HepG2 (cell line): ENCODE results near the gene HOTAIR. TPM values are rescaled to one million over a fixed set of nuclear protein-coding genes. Genes with fewer than 3 reads are reported as not detected.

Experiments
- ATAC-seq: fragments of 200-7000 bp; cut with Tn5 transposase; 3 replicates; pipeline ENCODE4 v1.9.1; 2020; ENCODE audit warnings: mild to moderate bottlenecking, moderate library complexity
- BruUV-seq: library from RNA; stranded (reverse); fragments of 400-500 nt; replicated peaks from 2 replicates; lab custom pipeline; 2021; lab: Mats Ljungman, UMichigan
- CTCF ChIA-PET: fragments of 300-600 bp; formaldehyde crosslinking; extraction: SDS; loops from one replicate; lab custom pipeline; 2021; ENCODE audit warnings: low total read pairs, inconsistent platforms, low intra/inter-chr PET ratio; lab: Yijun Ruan, JAX
- POLR2A ChIA-PET: fragments of 350-600 bp; sonication (Branson Sonifier 250); formaldehyde crosslinking; loops from one replicate; lab custom pipeline; 2020; ENCODE audit warnings: antibody characterized with exemption, inconsistent platforms; lab: Yijun Ruan, JAX
- DNase-seq: peaks from one replicate; pipeline ENCODE4 v3.0.0-alpha.2; 2015; ENCODE audit warnings: low spot score
- FAIRE-seq: peaks from 3 replicates; lab custom pipeline; 2011; peaks lifted over from hg19 to GRCh38; lab: Jason Lieb, UNC
- H2AFZ ChIP-seq: one replicate; pipeline ENCODE4 v1.6.1; 2011; ENCODE audit warnings: low read length, inconsistent platforms
- H3K27ac ChIP-seq: fragments of 300-600 bp; 3 replicates; pipeline ENCODE4 v1.8.0; 2011; ENCODE audit warnings: mixed run types, mild to moderate bottlenecking, mixed read lengths, low read length, inconsistent platforms; ENCODE audit not compliant: insufficient read depth; ENCODE audit errors: extremely low read length
- H3K27me3 ChIP-seq, 2 experiments: fragments of 200-600 bp in 1 of 2; 2 replicates in 1 of 2; 3 replicates in 1 of 2; pipeline versions ENCODE4 v1.6.0 to v1.8.0; 2011; ENCODE audit warnings: low read length in 2 of 2, mild to moderate bottlenecking in 2 of 2, moderate library complexity in 2 of 2, inconsistent platforms in 1 of 2; ENCODE audit not compliant: insufficient read depth in 2 of 2, control insufficient read depth in 1 of 2
- H3K36me3 ChIP-seq, 2 experiments: fragments of 200-600 bp in 1 of 2; replicated peaks in 1 of 2; 2 replicates in 1 of 2; 3 replicates in 1 of 2; pipeline versions ENCODE4 v1.5.1 to v1.8.0; 2011; ENCODE audit warnings: low read length in 2 of 2, inconsistent platforms in 1 of 2; ENCODE audit not compliant: insufficient read depth in 2 of 2, control insufficient read depth in 1 of 2
- H3K4me1 ChIP-seq: 2 replicates; pipeline ENCODE4 v1.5.1; 2012; ENCODE audit warnings: low read length, inconsistent platforms; ENCODE audit not compliant: insufficient read depth
- H3K4me2 ChIP-seq: 2 replicates; pipeline ENCODE4 v1.6.0; 2011; ENCODE audit warnings: low read depth, low read length, inconsistent platforms
- H3K4me3 ChIP-seq, 3 experiments: fragments of 200-600 bp in 1 of 3; sonication (generic), shearing (Covaris generic) in 1 of 3; replicated peaks in 1 of 3; 2 replicates each; pipeline ENCODE4 v1.5.1; 2011 to 2016; ENCODE audit warnings: low read length in 3 of 3, inconsistent platforms in 2 of 3, low read depth in 2 of 3, mild to moderate bottlenecking in 2 of 3, control low read depth in 1 of 3, mixed read lengths in 1 of 3; ENCODE audit not compliant: insufficient read depth in 1 of 3
- H3K79me2 ChIP-seq: one replicate; pipeline ENCODE4 v1.6.1; 2011; ENCODE audit warnings: low read length, inconsistent platforms; ENCODE audit not compliant: insufficient read depth
- H3K9ac ChIP-seq: 2 replicates; pipeline ENCODE4 v1.6.0; 2011; ENCODE audit warnings: mild to moderate bottlenecking, low read depth, low read length, inconsistent platforms; ENCODE audit not compliant: insufficient read depth
- H3K9me3 ChIP-seq: 2 replicates; pipeline ENCODE4 v1.5.1; 2012; ENCODE audit warnings: mild to moderate bottlenecking, low read length
- H4K20me1 ChIP-seq: 2 replicates; pipeline ENCODE4 v1.6.0; 2011; ENCODE audit warnings: inconsistent platforms, mild to moderate bottlenecking, low read length, moderate library complexity; ENCODE audit not compliant: insufficient read depth
- ETV5 ChIP-seq: IDR thresholded peaks from 2 replicates; pipeline ENCODE4 v1.6.1; 2018; ENCODE audit warnings: missing biosample characterization, missing genetic modification reagents, inconsistent platforms, borderline replicate concordance
- FOXM1 ChIP-seq: sonication (generic); formaldehyde crosslinking; IDR thresholded peaks from 2 replicates; pipeline ENCODE4 v1.5.0; 2020; ENCODE audit warnings: missing genetic modification reagents
- KAT2B ChIP-seq: fragments of 150-350 bp; IDR thresholded peaks from 2 replicates; pipeline ENCODE4 v1.6.1; 2014; ENCODE audit warnings: low read depth, low read length, borderline replicate concordance
- MLLT10 ChIP-seq: sonication (generic); formaldehyde crosslinking; IDR thresholded peaks from 2 replicates; pipeline ENCODE4 v1.4.0; 2020; ENCODE audit warnings: missing genetic modification reagents
- MLXIP ChIP-seq: sonication (generic); formaldehyde crosslinking; IDR thresholded peaks from 2 replicates; pipeline ENCODE4 v1.9.0; 2021; ENCODE audit warnings: missing genetic modification reagents, borderline replicate concordance
- NCOA1 ChIP-seq: sonication (generic); formaldehyde crosslinking; IDR thresholded peaks from 2 replicates; pipeline ENCODE4 v1.9.0; 2021; ENCODE audit warnings: missing genetic modification reagents
- SALL1 ChIP-seq: sonication (generic); formaldehyde crosslinking; IDR thresholded peaks from 2 replicates; pipeline ENCODE4 v1.8.0; 2022; ENCODE audit warnings: mild to moderate bottlenecking, missing genetic modification reagents
- SIN3B ChIP-seq: fragments of 150-350 bp; IDR thresholded peaks from 2 replicates; pipeline ENCODE4 v1.6.1; 2014; ENCODE audit warnings: low read length
- THAP11 ChIP-seq: IDR thresholded peaks from 2 replicates; pipeline ENCODE4 v1.6.1; 2016; ENCODE audit warnings: missing biosample characterization, missing genetic modification reagents
- YY1 ChIP-seq: IDR thresholded peaks from 2 replicates; pipeline ENCODE4 v1.6.1; 2011; ENCODE audit warnings: low read length, low read depth, moderate library complexity, mild to moderate bottlenecking; ENCODE audit not compliant: insufficient read depth, insufficient replicate concordance
- ZFP62 ChIP-seq: sonication (generic); formaldehyde crosslinking; IDR thresholded peaks from 2 replicates; pipeline ENCODE4 v1.4.0; 2020; ENCODE audit warnings: missing genetic modification reagents
- ZNF138 ChIP-seq: sonication (generic); formaldehyde crosslinking; IDR thresholded peaks from 2 replicates; pipeline ENCODE4 v1.5.0; 2020; ENCODE audit warnings: mild to moderate bottlenecking, low read depth, missing genetic modification reagents
- ZNF256 ChIP-seq: sonication (generic); formaldehyde crosslinking; conservative IDR thresholded peaks from 2 replicates; pipeline ENCODE4 v1.4.0; 2020; ENCODE audit warnings: missing genetic modification reagents
- ZNF367 ChIP-seq: sonication (generic); formaldehyde crosslinking; IDR thresholded peaks from 2 replicates; pipeline ENCODE4 v1.4.0; 2020; ENCODE audit warnings: missing genetic modification reagents, borderline replicate concordance
- ZNF557 ChIP-seq: sonication (generic); formaldehyde crosslinking; IDR thresholded peaks from 2 replicates; pipeline ENCODE4 v1.4.0; 2020; ENCODE audit warnings: missing genetic modification reagents
- ZNF598 ChIP-seq: sonication (generic); formaldehyde crosslinking; IDR thresholded peaks from 2 replicates; pipeline ENCODE4 v1.5.1; 2020; ENCODE audit warnings: mild to moderate bottlenecking, missing genetic modification reagents, borderline replicate concordance
- ZNF644 ChIP-seq: IDR thresholded peaks from 2 replicates; pipeline ENCODE4 v1.6.1; 2016; ENCODE audit warnings: low read depth
- WGBS: methylation state at CpG from one replicate; pipeline ENCODE4 v1.1.6; 2017; ENCODE audit warnings: low lambda C conversion rate; 5-methylcytosine and 5-hydroxymethylcytosine counted together
- in situ Hi-C: cut with HindIII; loops from 2 replicates; pipeline ENCODE4 v1.10.0; 2017; ENCODE audit warnings: low pct_unique_long_range_greater_than_20kb; ENCODE audit not compliant: extremely low pct_ligation_motif_present
- intact Hi-C: fragments of 100-400 bp; cut with micrococcal nuclease; formaldehyde crosslinking; loops from one replicate; pipeline ENCODE4 v1.10.0; 2022; ENCODE audit not compliant: unreplicated experiment
- polyA plus RNA-seq, 8 experiments: library from polyadenylated mRNA; depleted of rRNA in 3 of 8; stranded (reverse) in 7 of 8; unstranded in 1 of 8; fragments of >200 nt; fragmentation: Illumina TruSeq in 4 of 8; extraction: Trizol in 4 of 8; gene quantifications; 2 replicates each; pipeline versions ENCODE4 v1.2.1 to v1.2.3, GENCODE V29; 2011 to 2016; ENCODE audit warnings: low read depth in 4 of 8, missing spikeins in 1 of 8, mixed read lengths in 1 of 8; ENCODE audit not compliant: insufficient read depth in 1 of 8
- total RNA-seq, 5 experiments: library from RNA; depleted of rRNA; stranded (reverse); fragments of >200 nt; fragmentation: Illumina TruSeq; extraction: Trizol; gene quantifications; 2 replicates each; pipeline ENCODE4 v1.2.3, GENCODE V29; 2016; ENCODE audit warnings: low read depth in 1 of 5
- TF ChIP-seq, protein P1 (sequence below): sonication (generic); formaldehyde crosslinking; IDR thresholded peaks from 2 replicates; pipeline ENCODE4 v1.8.1; 2023; ENCODE audit warnings: missing genetic modification reagents, mild to moderate bottlenecking, borderline replicate concordance

The HOTAIR gene
- total and polyA plus RNA-seq, 2 of the 13 experiments (the other 11 are each of a cell fraction or from before 2014, with no cell fraction given), result not detected

- TF ChIP-seq MLXIP, result no peak
These were observed 13.9 kb upstream of the HOTAIR start (continued) for GRCh38 chr12:53988541-53989226.

DNA sequence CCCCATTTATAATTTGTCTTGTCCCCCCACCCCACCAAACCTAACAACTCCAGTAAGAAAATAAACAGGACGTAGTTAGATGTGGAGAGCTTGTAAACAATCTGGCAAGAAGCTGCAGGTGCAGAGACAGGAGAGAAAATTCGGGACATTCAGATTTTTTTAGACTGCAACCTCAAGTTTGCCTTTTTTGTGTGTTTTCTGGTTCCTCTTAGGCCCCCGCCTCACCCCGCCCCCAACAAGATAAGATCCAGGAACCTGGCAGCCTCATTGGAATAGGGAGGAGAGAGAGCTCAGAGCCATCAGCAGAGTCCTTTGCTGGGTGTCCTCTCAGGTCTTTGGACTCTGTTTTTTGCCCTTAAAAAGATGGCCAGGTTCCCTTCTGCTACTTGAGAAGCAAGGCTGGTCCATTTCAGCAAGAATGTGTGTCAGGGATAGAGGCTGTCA is 13.1 kb upstream of the HOTAIR start:
- ATAC-seq, result 0 out of 3 replicates have a peak, but pooled peaks have one; percentile 7
- CTCF ChIA-PET, result interaction anchor here (1.2 kb wide), 1 partner anchor 220 kb away, joined by 3 read pairs; no protein-coding TSS in a partner anchor
- BruUV-seq, result no TSS peak
- no peak for TF ChIP-seq YY1
- TF ChIP-seq NCOA1 (CRISPR knock-in tag), result no peak
- no peak for TF ChIP-seq ZNF138 (CRISPR knock-in tag)
- no peak for TF ChIP-seq KAT2B
- TF ChIP-seq SALL1 (CRISPR knock-in tag), result no peak
- TF ChIP-seq THAP11, result no peak
- TF ChIP-seq ETV5 (CRISPR knock-in tag), result no peak
- TF ChIP-seq ZNF644 (CRISPR knock-in tag), result no peak
- no peak for TF ChIP-seq ZNF598
- no peak for TF ChIP-seq FOXM1 (CRISPR knock-in tag)
- TF ChIP-seq, protein P1, sequence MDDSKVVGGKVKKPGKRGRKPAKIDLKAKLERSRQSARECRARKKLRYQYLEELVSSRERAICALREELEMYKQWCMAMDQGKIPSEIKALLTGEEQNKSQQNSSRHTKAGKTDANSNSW, result no peak
- TF ChIP-seq ZNF256 (CRISPR knock-in tag), result no peak
- no peak for TF ChIP-seq ZFP62
- TF ChIP-seq ZNF367 (CRISPR knock-in tag), result no peak
- TF ChIP-seq SIN3B, result no peak
- TF ChIP-seq MLLT10 (CRISPR knock-in tag), result no peak
- TF ChIP-seq ZNF557 (CRISPR knock-in tag), result no peak
- in situ Hi-C loops (no loop called here), intact Hi-C loops (loop anchor here (2.0 kb wide), 1 partner anchor 221 kb away; no protein-coding TSS in a partner anchor)
- H3K79me2 ChIP-seq, result no peaks in the 10 kb centered on the region
- H3K9me3 ChIP-seq, result no peaks in the 10 kb centered on the region
- DNase-seq, result no peak
- H3K4me1 ChIP-seq, result peaks cover 34% of the 10 kb centered on the region
- peaks cover 9 to 39% of the 10 kb centered on the region in 2 experiments; a peak in 4 of 5 replicates for H3K27me3 ChIP-seq
- H3K36me3 ChIP-seq, result no peaks in the 10 kb centered on the region
- no peak overlapping the region for H2AFZ ChIP-seq
- peak overlapping the region; percentile 68 for H3K4me2 ChIP-seq
- no peak overlapping the region for H3K27ac ChIP-seq
- H4K20me1 ChIP-seq, result no peaks in the 10 kb centered on the region
- H3K9ac ChIP-seq, result no peak overlapping the region
- no peak for FAIRE-seq
- 2% methylated on average over 4 of the region's 4 CpGs for WGBS
- POLR2A ChIA-PET, result interaction anchor here (1.3 kb wide), 1 partner anchor 9 kb away, joined by 5 read pairs; no protein-coding TSS in a partner anchor
- H3K4me3 ChIP-seq, result no peak overlapping the region
